Endothelial cell of umbilical vein (primary cell): ENCODE data around the gene SRGAP1. TPM values are rescaled to one million over a fixed set of nuclear protein-coding genes. Genes with fewer than 3 reads are reported as not detected.

Experiments
- BruUV-seq: library from RNA; stranded (reverse); fragments of 400-500 nt; replicated peaks from 2 replicates; lab custom pipeline; 2021; lab: Mats Ljungman, UMichigan
- CTCF ChIA-PET: fragments of 300-600, 350-600 bp; sonication (Branson Sonifier 250); formaldehyde crosslinking; loops from one replicate; lab custom pipeline; 2021; ENCODE audit warnings: antibody characterized with exemption, inconsistent platforms; lab: Charles Lee
- POLR2A ChIA-PET: fragments of 300-600, 350-600 bp; sonication (Branson Sonifier 250); formaldehyde crosslinking; loops from one replicate; lab custom pipeline; 2021; ENCODE audit warnings: antibody characterized with exemption, inconsistent platforms; lab: Charles Lee
- DNase-seq: peaks from one replicate; pipeline ENCODE4 v3.0.0-alpha.2; 2011; ENCODE audit warnings: low read depth, low spot score
- FAIRE-seq: peaks from 2 replicates; lab custom pipeline; 2011; peaks lifted over from hg19 to GRCh38; lab: Jason Lieb, UNC
- H2AFZ ChIP-seq: 2 replicates; pipeline ENCODE4 v1.6.0; 2012; ENCODE audit warnings: low read depth, low read length, control low read depth, inconsistent platforms
- H3K27ac ChIP-seq: 2 replicates; pipeline ENCODE4 v1.5.1; 2011; ENCODE audit warnings: low read depth, mild to moderate bottlenecking, control low read depth, low read length, moderate library complexity; ENCODE audit not compliant: insufficient read depth
- H3K27me3 ChIP-seq, 2 experiments: 2 replicates each; pipeline versions ENCODE4 v1.6.0 to v1.6.1; 2011; ENCODE audit warnings: low read length in 2 of 2, mixed read lengths in 1 of 2; ENCODE audit not compliant: control insufficient read depth in 2 of 2, insufficient read depth in 2 of 2
- H3K36me3 ChIP-seq, 2 experiments: 2 replicates in 1 of 2; 3 replicates in 1 of 2; pipeline ENCODE4 v1.5.1; 2011; ENCODE audit warnings: low read length in 2 of 2, mild to moderate bottlenecking in 1 of 2, moderate library complexity in 1 of 2; ENCODE audit not compliant: control insufficient read depth in 2 of 2, insufficient read depth in 2 of 2; ENCODE audit errors: extremely low read depth in 1 of 2
- H3K4me1 ChIP-seq: 3 replicates; pipeline ENCODE4 v1.5.1; 2011; ENCODE audit warnings: mild to moderate bottlenecking, low read length; ENCODE audit not compliant: control insufficient read depth, insufficient read depth; ENCODE audit errors: extremely low read depth
- H3K4me2 ChIP-seq: 2 replicates; pipeline ENCODE4 v1.6.1; 2011; ENCODE audit warnings: low read length, control low read depth, mixed read lengths; ENCODE audit not compliant: insufficient read depth
- H3K4me3 ChIP-seq, 3 experiments: fragments of 200-600 bp in 1 of 3; sonication (generic), shearing (Covaris generic) in 1 of 3; replicated peaks in 1 of 3; 2 replicates each; pipeline ENCODE4 v1.5.1; 2011 to 2016; ENCODE audit warnings: control low read depth in 3 of 3, low read length in 3 of 3, mild to moderate bottlenecking in 2 of 3, inconsistent platforms in 1 of 3, low read depth in 1 of 3, moderate library complexity in 1 of 3; ENCODE audit not compliant: insufficient read depth in 1 of 3
- H3K79me2 ChIP-seq: 2 replicates; pipeline ENCODE4 v1.6.0; 2012; ENCODE audit warnings: low read length, inconsistent platforms; ENCODE audit not compliant: control insufficient read depth, insufficient read depth
- H3K9ac ChIP-seq: replicated peaks from 2 replicates; pipeline ENCODE3; 2011; ENCODE audit warnings: low read length, control low read depth; ENCODE audit not compliant: insufficient read depth; ENCODE audit errors: extremely low read depth
- H3K9me1 ChIP-seq: replicated peaks from 3 replicates; pipeline ENCODE4 v1.6.0; 2011; ENCODE audit warnings: mild to moderate bottlenecking, low read length; ENCODE audit not compliant: control insufficient read depth, insufficient read depth; ENCODE audit errors: extremely low read depth
- H3K9me3 ChIP-seq: replicated peaks from 2 replicates; pipeline ENCODE4 v1.5.1; 2012; ENCODE audit warnings: low read length, inconsistent platforms; ENCODE audit not compliant: control insufficient read depth, insufficient read depth
- H4K20me1 ChIP-seq: replicated peaks from 2 replicates; pipeline ENCODE3; 2011; ENCODE audit warnings: mild to moderate bottlenecking, low read length; ENCODE audit not compliant: control insufficient read depth, insufficient read depth; ENCODE audit errors: extremely low read depth
- EZH2 ChIP-seq: IDR thresholded peaks from 2 replicates; pipeline ENCODE4 v1.6.1; 2012; ENCODE audit warnings: borderline replicate concordance, low read depth, mild to moderate bottlenecking, moderate library complexity, low read length, inconsistent platforms; ENCODE audit not compliant: severe bottlenecking
- FOS ChIP-seq: IDR thresholded peaks from 2 replicates; pipeline ENCODE4 v1.6.1; 2011; ENCODE audit warnings: mild to moderate bottlenecking, low read length, moderate library complexity, borderline replicate concordance; ENCODE audit not compliant: insufficient read depth
- GATA2 ChIP-seq: IDR thresholded peaks from 2 replicates; pipeline ENCODE4 v1.7.0; 2011; ENCODE audit warnings: low read depth, mild to moderate bottlenecking, moderate library complexity, mixed read lengths, low read length; ENCODE audit not compliant: insufficient read length, insufficient read depth
- JUN ChIP-seq: IDR thresholded peaks from 2 replicates; pipeline ENCODE4 v1.6.1; 2011; ENCODE audit warnings: borderline replicate concordance, low read depth; ENCODE audit not compliant: insufficient read length, insufficient read depth
- MYC ChIP-seq: IDR thresholded peaks from one replicate; pipeline ENCODE4 v1.6.1; 2011; ENCODE audit warnings: mild to moderate bottlenecking, low read depth, low read length
- POLR2A ChIP-seq: IDR thresholded peaks from 2 replicates; pipeline ENCODE4 v1.6.1; 2012; ENCODE audit warnings: low read depth, mild to moderate bottlenecking, control low read depth, low read length
- POLR2AphosphoS5 ChIP-seq: IDR thresholded peaks from 2 replicates; pipeline ENCODE4 v1.6.1; 2012; ENCODE audit warnings: low read depth, mild to moderate bottlenecking, control low read depth, low read length, moderate library complexity; ENCODE audit not compliant: insufficient read depth
- dilution Hi-C: fragments of 300-500 bp; cut with MboI; formaldehyde crosslinking; loops from one replicate; pipeline ENCODE4 v1.15.0; 2019; ENCODE audit warnings: low sequenced_read_pairs; ENCODE audit not compliant: extremely low pct_ligation_motif_present
- intact Hi-C: fragments of 100-400 bp; cut with micrococcal nuclease; formaldehyde crosslinking; loops from one replicate; pipeline ENCODE4 v1.10.0; 2022
- polyA plus RNA-seq, 4 experiments: library from polyadenylated mRNA; depleted of rRNA in 3 of 4; stranded (reverse) in 3 of 4; unstranded in 1 of 4; fragments of >200 nt; gene quantifications; 2 replicates each; pipeline versions ENCODE4 v1.2.1 to v1.2.3, GENCODE V29; 2011 to 2012; ENCODE audit warnings: missing spikeins in 1 of 4
- total RNA-seq: library from RNA; stranded (reverse); gene quantifications from 2 replicates; pipeline ENCODE4 v1.2.3, GENCODE V29; 2021
- TF ChIP-seq, protein P1 (sequence below), 2 donors: IDR thresholded peaks; 1 replicate in 1 of 2; 2 replicates in 1 of 2; pipeline ENCODE4 v1.5.1; 2011; ENCODE audit warnings: low read length in 2 of 2, mild to moderate bottlenecking in 2 of 2, moderate library complexity in 2 of 2, control low read depth in 1 of 2, inconsistent platforms in 1 of 2, low read depth in 1 of 2; ENCODE audit not compliant: insufficient read depth in 1 of 2; ENCODE audit errors: extremely low read depth in 1 of 2
- TF ChIP-seq, protein P2 (sequence below): IDR thresholded peaks from 2 replicates; pipeline ENCODE4 v1.6.1; 2011; ENCODE audit not compliant: insufficient read depth, insufficient read length

SRGAP1 gene
- total and polyA plus RNA-seq, 2 donors (not counting 3 experiments of a cell fraction or from before 2014, with no cell fraction given), result 4.9 to 16.3 TPM

DNA sequence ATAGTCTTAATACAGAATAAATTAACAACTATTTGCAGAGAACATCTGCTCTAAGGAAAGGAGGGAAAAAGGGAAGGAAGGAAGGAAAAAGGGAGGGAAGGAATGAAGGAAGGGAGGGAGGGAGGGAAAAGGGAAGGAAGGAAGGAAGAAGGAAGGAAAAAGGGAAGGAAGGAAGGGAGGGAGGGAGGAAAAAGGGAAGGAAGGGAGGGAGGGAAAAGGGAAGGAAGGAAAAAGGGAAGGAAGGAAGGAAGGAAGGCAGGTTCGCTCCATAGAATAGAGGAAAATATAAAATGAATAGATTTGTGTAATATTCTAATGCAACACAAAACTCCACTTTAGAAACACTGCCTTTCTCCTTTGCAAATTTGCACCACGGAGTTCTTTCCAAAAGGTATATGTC is 361.0 kb downstream of the SRGAP1 start:
- dilution Hi-C loops, result no loop called here
- Histone ChIP-seq H4K20me1 (no peaks in the 10 kb centered on the region), H3K9me1 (no peaks in the 10 kb centered on the region), H3K36me3 (no peaks in the 10 kb centered on the region), H3K79me2 (no peaks in the 10 kb centered on the region), H3K27me3 (no peaks in the 10 kb centered on the region), H3K9ac (no peak overlapping the region), H3K4me3 (no peak overlapping the region), H3K9me3 (no peaks in the 10 kb centered on the region), H3K27ac (no peak overlapping the region), H3K4me1 (no peaks in the 10 kb centered on the region), H2AFZ (no peak overlapping the region), H3K4me2 (no peak overlapping the region)
- BruUV-seq, result no TSS peak
- ChIA-PET POLR2A (no interaction called here), CTCF (interaction anchor here (0.8 kb wide), 1 partner anchor 202 kb away, joined by 4 read pairs; no protein-coding TSS in a partner anchor)
- no peak for FAIRE-seq
- intact Hi-C loops, result no loop called here
- no peak for TF ChIP-seq FOS
- DNase-seq, result no peak

DNA sequence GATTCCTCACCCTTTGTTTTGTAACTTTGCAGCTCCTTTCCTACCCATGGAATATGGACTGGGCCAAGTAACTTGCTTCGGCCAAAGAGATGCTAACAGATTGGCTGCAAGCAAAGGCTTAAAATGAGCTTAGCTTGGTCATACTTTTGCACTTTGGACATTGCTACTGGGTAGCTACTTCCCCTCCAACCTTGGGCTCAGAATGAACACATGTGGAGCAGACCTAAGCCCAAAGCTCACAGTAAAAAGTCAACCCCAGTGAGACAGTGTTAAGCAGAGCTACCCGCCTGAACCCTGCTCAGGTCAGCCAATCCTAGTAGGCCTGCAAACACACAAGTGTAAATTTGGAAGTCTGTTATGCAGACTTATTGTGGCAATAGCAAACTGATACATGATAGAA is 363.0 kb downstream of the SRGAP1 start:
- Histone ChIP-seq H4K20me1 (no peaks in the 10 kb centered on the region), H3K4me2 (no peak overlapping the region), H3K9me1 (no peaks in the 10 kb centered on the region), H3K9me3 (no peaks in the 10 kb centered on the region), H2AFZ (no peak overlapping the region), H3K27me3 (no peaks in the 10 kb centered on the region), H3K9ac (no peak overlapping the region), H3K36me3 (no peaks in the 10 kb centered on the region), H3K4me1 (no peaks in the 10 kb centered on the region), H3K79me2 (no peaks in the 10 kb centered on the region), H3K27ac (no peak overlapping the region), H3K4me3 (no peak overlapping the region)
- DNase-seq (no peak), FAIRE-seq (no peak)
- no TSS peak for BruUV-seq
- intact Hi-C loops, result no loop called here
- dilution Hi-C loops, result no loop called here
- no peak for TF ChIP-seq POLR2AphosphoS5
- TF ChIP-seq, protein P1, sequence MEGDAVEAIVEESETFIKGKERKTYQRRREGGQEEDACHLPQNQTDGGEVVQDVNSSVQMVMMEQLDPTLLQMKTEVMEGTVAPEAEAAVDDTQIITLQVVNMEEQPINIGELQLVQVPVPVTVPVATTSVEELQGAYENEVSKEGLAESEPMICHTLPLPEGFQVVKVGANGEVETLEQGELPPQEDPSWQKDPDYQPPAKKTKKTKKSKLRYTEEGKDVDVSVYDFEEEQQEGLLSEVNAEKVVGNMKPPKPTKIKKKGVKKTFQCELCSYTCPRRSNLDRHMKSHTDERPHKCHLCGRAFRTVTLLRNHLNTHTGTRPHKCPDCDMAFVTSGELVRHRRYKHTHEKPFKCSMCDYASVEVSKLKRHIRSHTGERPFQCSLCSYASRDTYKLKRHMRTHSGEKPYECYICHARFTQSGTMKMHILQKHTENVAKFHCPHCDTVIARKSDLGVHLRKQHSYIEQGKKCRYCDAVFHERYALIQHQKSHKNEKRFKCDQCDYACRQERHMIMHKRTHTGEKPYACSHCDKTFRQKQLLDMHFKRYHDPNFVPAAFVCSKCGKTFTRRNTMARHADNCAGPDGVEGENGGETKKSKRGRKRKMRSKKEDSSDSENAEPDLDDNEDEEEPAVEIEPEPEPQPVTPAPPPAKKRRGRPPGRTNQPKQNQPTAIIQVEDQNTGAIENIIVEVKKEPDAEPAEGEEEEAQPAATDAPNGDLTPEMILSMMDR (IDR thresholded peaks at IDR 0.05; ENCODE audit: extremely low read depth in 1 of 2, insufficient read depth in 1 of 2, low read depth in 1 of 2, low read length in 2 of 2), result no peak
- TF ChIP-seq JUN, result no peak
- TF ChIP-seq, protein P2, sequence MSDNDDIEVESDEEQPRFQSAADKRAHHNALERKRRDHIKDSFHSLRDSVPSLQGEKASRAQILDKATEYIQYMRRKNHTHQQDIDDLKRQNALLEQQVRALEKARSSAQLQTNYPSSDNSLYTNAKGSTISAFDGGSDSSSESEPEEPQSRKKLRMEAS, result no peak
- no peak for TF ChIP-seq GATA2
- no peak for TF ChIP-seq POLR2A
- TF ChIP-seq FOS, result no peak
- TF ChIP-seq MYC, result no peak
- TF ChIP-seq EZH2, result no peak
- ChIA-PET CTCF (interaction anchor here (0.7 to 1.6 kb wide), 4 partner anchors 8 to 363 kb away, joined by 3 to 6 read pairs (median 5); partner anchors contain the start of gene SRGAP1), POLR2A (no interaction called here)
